Thyroid gland (tissue), 4 donors: ENCODE measurements around the gene XIAP. TPM values are rescaled to one million over a fixed set of nuclear protein-coding genes. Genes with fewer than 3 reads are reported as not detected.

Source experiments
- DNase-seq, 2 donors: peaks; one replicate each; pipeline ENCODE4 v3.0.0-alpha.2; 2019
- H3K27ac ChIP-seq, 3 donors: fragments of 200-600 bp; sonication (generic); 1 replicate in 2 of 3; 2 replicates in 1 of 3; pipeline ENCODE4 v1.5.1; 2016 to 2019; ENCODE audit warnings: mild to moderate bottlenecking in 1 of 3, moderate library complexity in 1 of 3
- H3K27me3 ChIP-seq: fragments of 200-600 bp; sonication (generic); one replicate; pipeline ENCODE4 v1.5.1; 2019
- H3K36me3 ChIP-seq, 2 donors: fragments of 200-600 bp; sonication (generic); one replicate each; pipeline ENCODE4 v1.5.1; 2016 to 2019
- H3K4me1 ChIP-seq, 2 donors: fragments of 200-600 bp; sonication (generic); one replicate each; pipeline ENCODE4 v1.5.1; 2017 to 2019
- H3K4me3 ChIP-seq, 3 donors: fragments of 200-600 bp; sonication (generic); replicated peaks in 1 of 3; 1 replicate in 2 of 3; 2 replicates in 1 of 3; pipeline ENCODE4 v1.5.1; 2016; ENCODE audit warnings: mild to moderate bottlenecking in 1 of 3
- H3K9me3 ChIP-seq: fragments of 200-600 bp; sonication (generic); one replicate; pipeline ENCODE4 v1.5.1; 2017
- POLR2A ChIP-seq, 2 donors: fragments of 450-650 bp; IDR thresholded peaks; one replicate each; pipeline ENCODE4 v1.6.1; 2017; ENCODE audit warnings: antibody characterized with exemption in 2 of 2, mild to moderate bottlenecking in 2 of 2, moderate library complexity in 1 of 2
- WGBS, 2 donors: methylation state at CpG; one replicate each; pipeline ENCODE4 v1.1.5; 2017; 5-methylcytosine and 5-hydroxymethylcytosine counted together
- intact Hi-C: fragments of 100-400 bp; cut with DNase I; formaldehyde crosslinking; loops from one replicate; pipeline ENCODE4 v1.15.1; 2023
- total RNA-seq, 4 donors: library from RNA; depleted of rRNA; stranded (reverse); fragments of >200 nt; gene quantifications; one replicate each; pipeline ENCODE4 v1.2.3, GENCODE V29; 2016
- TF ChIP-seq, protein P1 (sequence below), 6 experiments: fragments of 200-600 bp in 3 of 6; fragments of 450-650 bp in 3 of 6; sonication (generic) in 3 of 6; IDR thresholded peaks; one replicate each; pipeline ENCODE4 v1.5.1; 2016 to 2019; ENCODE audit warnings: antibody characterized with exemption in 6 of 6, mild to moderate bottlenecking in 2 of 6, inconsistent platforms in 1 of 6, moderate library complexity in 1 of 6

Gene XIAP
- total RNA-seq, 4 donors from 2014 or later, result 35.9 to 54.0 (median 48.8) TPM

DNA sequence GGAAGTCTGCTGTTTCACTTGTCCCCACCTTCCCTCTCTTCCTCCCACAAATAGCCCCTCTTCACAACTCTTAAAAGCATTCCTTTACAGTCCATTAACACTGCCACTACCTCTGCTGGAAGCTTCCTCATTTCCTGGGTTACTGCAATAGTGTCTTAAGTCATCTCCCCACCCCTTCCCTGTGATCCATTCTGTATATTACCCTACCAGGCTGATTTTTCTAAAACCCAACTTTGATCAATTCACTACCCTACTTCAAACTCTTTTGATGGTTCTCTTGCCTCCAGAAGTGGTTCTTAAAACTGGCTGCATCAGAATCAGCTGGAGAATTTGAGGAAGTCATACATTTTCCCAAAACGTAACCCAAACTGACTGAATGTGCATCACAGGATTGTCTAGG is 8.8 kb upstream of the XIAP start:
- DNase-seq, result no peak
- TF ChIP-seq POLR2A (IDR thresholded peaks at IDR 0.05), result no peak
- TF ChIP-seq, protein P1, sequence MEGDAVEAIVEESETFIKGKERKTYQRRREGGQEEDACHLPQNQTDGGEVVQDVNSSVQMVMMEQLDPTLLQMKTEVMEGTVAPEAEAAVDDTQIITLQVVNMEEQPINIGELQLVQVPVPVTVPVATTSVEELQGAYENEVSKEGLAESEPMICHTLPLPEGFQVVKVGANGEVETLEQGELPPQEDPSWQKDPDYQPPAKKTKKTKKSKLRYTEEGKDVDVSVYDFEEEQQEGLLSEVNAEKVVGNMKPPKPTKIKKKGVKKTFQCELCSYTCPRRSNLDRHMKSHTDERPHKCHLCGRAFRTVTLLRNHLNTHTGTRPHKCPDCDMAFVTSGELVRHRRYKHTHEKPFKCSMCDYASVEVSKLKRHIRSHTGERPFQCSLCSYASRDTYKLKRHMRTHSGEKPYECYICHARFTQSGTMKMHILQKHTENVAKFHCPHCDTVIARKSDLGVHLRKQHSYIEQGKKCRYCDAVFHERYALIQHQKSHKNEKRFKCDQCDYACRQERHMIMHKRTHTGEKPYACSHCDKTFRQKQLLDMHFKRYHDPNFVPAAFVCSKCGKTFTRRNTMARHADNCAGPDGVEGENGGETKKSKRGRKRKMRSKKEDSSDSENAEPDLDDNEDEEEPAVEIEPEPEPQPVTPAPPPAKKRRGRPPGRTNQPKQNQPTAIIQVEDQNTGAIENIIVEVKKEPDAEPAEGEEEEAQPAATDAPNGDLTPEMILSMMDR (IDR thresholded peaks at IDR 0.05), result no peak
- Histone ChIP-seq H3K36me3 (no peaks in the 10 kb centered on the region), H3K27ac (no peak overlapping the region), H3K4me1 (no peaks in the 10 kb centered on the region), H3K9me3 (no peaks in the 10 kb centered on the region), H3K27me3 (no peaks in the 10 kb centered on the region), H3K4me3 (no peak overlapping the region)
- intact Hi-C loops, result no loop called here
- WGBS, 2 donors, result 80 to 91% methylated on average over 1 of the region's 1 CpG

DNA sequence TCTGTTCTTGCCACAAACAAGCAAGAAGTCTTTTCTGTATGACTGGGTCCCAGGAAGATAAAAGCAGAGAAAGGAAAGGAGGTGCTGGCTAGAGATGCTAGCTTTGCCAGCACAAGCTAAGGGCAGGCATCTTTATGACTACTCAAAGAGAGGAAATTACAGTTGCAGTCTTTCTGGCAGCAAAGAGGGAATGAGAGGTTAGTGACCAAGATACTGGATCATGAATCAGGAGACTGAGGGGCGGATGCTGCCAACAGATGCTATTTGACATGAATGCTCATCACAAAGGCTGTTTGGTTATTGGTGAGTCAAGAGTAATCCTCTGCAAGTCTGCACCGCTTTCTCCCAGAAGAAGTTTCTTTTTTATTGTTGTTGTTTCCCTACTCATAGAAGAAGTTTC is 5.5 kb upstream of the XIAP start:
- TF ChIP-seq POLR2A (IDR thresholded peaks at IDR 0.05), result no peak
- TF ChIP-seq, protein P1 (IDR thresholded peaks at IDR 0.05), result no peak
- intact Hi-C loops, result no loop called here
- WGBS, 2 donors, result 87 to 88% methylated on average over 2 of the region's 2 CpGs

DNA sequence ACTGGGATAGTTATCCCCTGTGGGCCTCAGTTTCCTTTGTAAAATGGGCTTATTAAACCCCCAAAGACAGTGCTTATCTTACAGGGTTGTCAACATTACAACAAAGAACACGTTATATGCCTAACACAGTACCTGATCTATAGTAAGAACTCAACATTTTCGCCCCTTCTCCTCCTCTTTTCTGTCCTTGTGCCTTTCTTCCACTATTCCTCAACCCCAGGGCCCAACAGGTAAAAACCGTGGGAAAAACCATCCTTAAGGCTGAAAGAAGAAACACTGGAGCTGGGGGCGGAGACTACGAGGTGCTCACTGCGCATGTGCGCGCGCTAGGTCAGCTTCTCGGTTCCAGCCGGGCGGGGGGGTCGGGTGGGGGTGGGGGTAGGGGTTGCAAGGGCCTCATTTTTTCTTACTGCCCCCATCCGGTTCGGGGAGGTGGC is 426 bp upstream of the XIAP start:
- 0 to 4% methylated on average over 7 to 11 of the region's 15 CpGs for WGBS, 2 donors
- no peaks in the 10 kb centered on the region for H3K36me3 ChIP-seq
- no peaks in the 10 kb centered on the region for H3K9me3 ChIP-seq
- peak overlapping the region in 2 of 3 donors; percentile 46 to 75 for H3K4me3 ChIP-seq
- no peak for TF ChIP-seq POLR2A (IDR thresholded peaks at IDR 0.05)
- TF ChIP-seq, protein P1 (IDR thresholded peaks at IDR 0.05), result no peak
- intact Hi-C loops, result no loop called here
- no peaks in the 10 kb centered on the region for H3K27me3 ChIP-seq
- H3K4me1 ChIP-seq, result peaks cover 0 to 4% of the 10 kb centered on the region in 2 donors
- peak overlapping the region; percentile 92 to 94 (median 93) for H3K27ac ChIP-seq
- DNase-seq, result peak in 1 of 2 donors; percentile 80

More for the DNA sequence above, 5.5 kb upstream of the XIAP start:
- H3K27me3 ChIP-seq, result no peaks in the 10 kb centered on the region
- DNase-seq, result no peak
- no peaks in the 10 kb centered on the region for H3K4me1 ChIP-seq
- H3K27ac ChIP-seq, result no peak overlapping the region
- H3K9me3 ChIP-seq, result no peaks in the 10 kb centered on the region
- H3K4me3 ChIP-seq, result no peak overlapping the region
- no peaks in the 10 kb centered on the region for H3K36me3 ChIP-seq

DNA sequence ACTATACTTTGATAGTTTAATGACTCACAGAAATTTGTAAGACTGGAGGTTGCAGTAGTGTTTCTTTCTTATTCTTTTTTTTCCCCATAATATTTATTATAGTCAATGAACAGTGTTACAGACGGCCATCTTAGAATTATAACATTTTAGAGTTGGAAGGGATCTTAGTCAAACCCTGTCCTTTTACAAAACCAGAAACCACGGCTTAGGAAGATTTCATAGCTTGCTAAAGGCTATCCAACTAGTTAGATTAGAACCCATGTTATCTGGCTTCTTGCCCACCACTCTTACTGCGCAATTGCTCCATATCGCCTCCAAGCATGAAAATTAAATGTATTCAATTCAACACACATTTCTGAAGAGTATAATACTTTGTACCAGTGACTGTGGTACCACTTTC is 1.1 kb downstream of the XIAP start:
- H3K27ac ChIP-seq, result peak overlapping the region; percentile 92 to 94 (median 93)
- peaks cover 0 to 4% of the 10 kb centered on the region in 2 donors for H3K4me1 ChIP-seq
- intact Hi-C loops, result no loop called here
- peak overlapping the region in 2 of 3 donors; percentile 46 to 75 for H3K4me3 ChIP-seq
- TF ChIP-seq, protein P1 (IDR thresholded peaks at IDR 0.05), result no peak
- no peak for TF ChIP-seq POLR2A (IDR thresholded peaks at IDR 0.05)
- 2 to 6% methylated on average over 4 of the region's 4 CpGs for WGBS, 2 donors
- no peaks in the 10 kb centered on the region for H3K9me3 ChIP-seq
- no peaks in the 10 kb centered on the region for H3K36me3 ChIP-seq
- no peak for DNase-seq
- no peaks in the 10 kb centered on the region for H3K27me3 ChIP-seq

DNA sequence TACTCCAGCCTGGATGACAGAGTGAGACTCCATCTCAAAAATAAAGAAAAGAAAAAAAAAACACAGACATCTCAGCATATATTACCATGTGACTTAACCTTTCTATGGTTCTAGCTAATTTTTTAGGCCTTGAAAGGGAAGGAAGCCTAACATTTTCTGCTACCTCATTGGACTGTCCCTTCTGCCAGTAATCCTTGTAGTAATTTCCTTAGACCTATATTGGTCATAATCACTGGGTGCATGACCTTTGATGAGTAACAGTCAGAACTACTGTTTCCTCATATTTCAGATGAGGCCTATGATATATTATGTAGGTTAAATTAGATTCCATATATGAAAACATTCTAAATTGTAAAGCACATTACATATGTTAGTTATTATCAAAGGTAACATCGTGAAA is 9.6 kb downstream of the XIAP start:
- intact Hi-C loops, result no loop called here
- WGBS, 2 donors, result 94 to 96% methylated on average over 1 of the region's 1 CpG
- Histone ChIP-seq H3K27me3 (no peaks in the 10 kb centered on the region), H3K9me3 (no peaks in the 10 kb centered on the region), H3K36me3 (no peaks in the 10 kb centered on the region), H3K27ac (no peak overlapping the region), H3K4me1 (no peaks in the 10 kb centered on the region), H3K4me3 (no peak overlapping the region)
- no peak for DNase-seq
- TF ChIP-seq, protein P1 (IDR thresholded peaks at IDR 0.05), result no peak
- no peak for TF ChIP-seq POLR2A (IDR thresholded peaks at IDR 0.05)
